Left ventricle myocardium inferior (tissue), 1 donor: ENCODE data around the gene AMBP. TPM values are rescaled to one million over a fixed set of nuclear protein-coding genes. Genes with fewer than 3 reads are reported as not detected.

Experiments
- DNase-seq: peaks from one replicate; pipeline ENCODE4 v3.0.0-alpha.2; 2020
- H3K27ac ChIP-seq: fragments of 200-600 bp; replicated peaks from 2 replicates; pipeline ENCODE4 v1.8.0; 2021
- H3K27me3 ChIP-seq: fragments of 200-600 bp; 2 replicates; pipeline ENCODE4 v1.8.0; 2021; ENCODE audit warnings: low read depth
- H3K36me3 ChIP-seq: fragments of 200-600 bp; 2 replicates; pipeline ENCODE4 v1.8.0; 2021
- H3K4me1 ChIP-seq: fragments of 200-600 bp; 2 replicates; pipeline ENCODE4 v1.8.0; 2021
- H3K4me3 ChIP-seq: fragments of 200-600 bp; 2 replicates; pipeline ENCODE4 v1.8.0; 2021; ENCODE audit warnings: mild to moderate bottlenecking, moderate library complexity
- H3K9me3 ChIP-seq: fragments of 200-600 bp; replicated peaks from 2 replicates; pipeline ENCODE4 v1.8.0; 2021
- CTCF ChIP-seq: fragments of 200-600 bp; IDR thresholded peaks from 2 replicates; pipeline ENCODE4 v1.8.0; 2021; ENCODE audit warnings: antibody characterized with exemption, mild to moderate bottlenecking, borderline replicate concordance
- intact Hi-C: fragments of 100-400 bp; cut with micrococcal nuclease; formaldehyde crosslinking; loops from one replicate; pipeline ENCODE4 v1.11.0; 2022
- total RNA-seq: library from RNA; stranded (reverse); fragmentation: NEBNext Ultra II Directional; extraction: Animal tissue kit (Norgen Biotek cat#: 25700); gene quantifications from one replicate; pipeline ENCODE4 v1.2.1, GENCODE V29; 2021
- donor health status: DM: no; HTN: yes; CAD: no; lungs with severe emphysema.

AMBP gene
- total RNA-seq, 1 donor from 2014 or later: not detected

- H3K4me1 ChIP-seq: peaks cover 3% of the 10 kb centered on the region
- peaks cover 4% of the 10 kb centered on the region for H3K27me3 ChIP-seq
- no peaks in the 10 kb centered on the region for H3K9me3 ChIP-seq
- peaks cover 13% of the 10 kb centered on the region for H3K36me3 ChIP-seq
- intact Hi-C loops: loop anchor here (5.0 kb wide), 1 partner anchor 224 kb away; no protein-coding TSS in a partner anchor
- no peak for TF ChIP-seq CTCF
- DNase-seq: no peak
- no peak overlapping the region for H3K27ac ChIP-seq
- no peak overlapping the region for H3K4me3 ChIP-seq
Observed at GRCh38 chr9:114031037-114031630, 47.0 kb downstream of the AMBP start.

- peaks cover 4% of the 10 kb centered on the region for H3K27me3 ChIP-seq
- no peak for TF ChIP-seq CTCF
- H3K4me3 ChIP-seq: no peak overlapping the region
- peaks cover 8% of the 10 kb centered on the region for H3K36me3 ChIP-seq
- intact Hi-C loops: loop anchor here (5.0 kb wide), 1 partner anchor 223 kb away; no protein-coding TSS in a partner anchor
- no peak for DNase-seq
- peaks cover 3% of the 10 kb centered on the region for H3K4me1 ChIP-seq
- H3K27ac ChIP-seq: no peak overlapping the region
- H3K9me3 ChIP-seq: no peaks in the 10 kb centered on the region
Observed at GRCh38 chr9:114030364-114030763, 47.7 kb downstream of the AMBP start.

GRCh38 chr9:114029311-114030170 lies 48.6 kb downstream of the AMBP start:
- no peak for TF ChIP-seq CTCF
- peaks cover 3% of the 10 kb centered on the region for H3K4me1 ChIP-seq
- DNase-seq: no peak
- H3K27me3 ChIP-seq: peaks cover 4% of the 10 kb centered on the region
- peaks cover 5% of the 10 kb centered on the region for H3K36me3 ChIP-seq
- H3K4me3 ChIP-seq: no peak overlapping the region
- peaks cover 1% of the 10 kb centered on the region for H3K9me3 ChIP-seq
- H3K27ac ChIP-seq: no peak overlapping the region
- intact Hi-C loops: loop anchor here (5.0 kb wide), 1 partner anchor 222 kb away; no protein-coding TSS in a partner anchor

- peaks cover 3% of the 10 kb centered on the region for H3K4me1 ChIP-seq
- peaks cover 10% of the 10 kb centered on the region for H3K9me3 ChIP-seq
- DNase-seq: no peak
- peaks cover under 1% of the 10 kb centered on the region for H3K36me3 ChIP-seq
- TF ChIP-seq CTCF: no peak
- H3K27me3 ChIP-seq: peaks cover 4% of the 10 kb centered on the region
- intact Hi-C loops: no loop called here
- no peak overlapping the region for H3K4me3 ChIP-seq
- H3K27ac ChIP-seq: no peak overlapping the region
Observed at GRCh38 chr9:114028646-114029045, 49.5 kb downstream of the AMBP start.

- TF ChIP-seq CTCF: no peak
- Histone ChIP-seq H3K36me3 (peaks cover 8% of the 10 kb centered on the region), H3K4me3 (no peak overlapping the region), H3K9me3 (peaks cover 17% of the 10 kb centered on the region), H3K27me3 (peaks cover 4% of the 10 kb centered on the region), H3K4me1 (peaks cover 3% of the 10 kb centered on the region), H3K27ac (no peak overlapping the region)
- intact Hi-C loops: no loop called here
- DNase-seq: no peak
Observed at GRCh38 chr9:114027863-114028465, 50.1 kb downstream of the AMBP start.
